SK-N-SH (cell line): Measurements from ENCODE around the gene MKS1.

ENCODE experiments used
- EZH2phosphoT487 ChIP-seq: fragments of 200-600 bp; sonication (generic); IDR thresholded peaks from 2 replicates; pipeline ENCODE4 v1.6.1; 2017; ENCODE audit warnings: low read depth, mixed run types, mild to moderate bottlenecking, antibody characterized with exemption, moderate library complexity, borderline replicate concordance
- RCOR1 ChIP-seq: fragments of 150-350 bp; IDR thresholded peaks from 2 replicates; pipeline ENCODE4 v1.6.1; 2017; ENCODE audit warnings: antibody characterized with exemption, low read length
- TAF1 ChIP-seq: IDR thresholded peaks from 2 replicates; pipeline ENCODE4 v1.6.1; 2012; ENCODE audit warnings: low read depth, mild to moderate bottlenecking, low read length, moderate library complexity, borderline replicate concordance
- TCF12 ChIP-seq: IDR thresholded peaks from 2 replicates; pipeline ENCODE4 v1.4.0; 2012
- TF ChIP-seq, protein P1 (sequence below): fragments of 200-600 bp; sonication (generic); IDR thresholded peaks from 2 replicates; pipeline ENCODE4 v1.6.1; 2017; ENCODE audit warnings: antibody characterized with exemption, mild to moderate bottlenecking, moderate library complexity
- TF ChIP-seq, protein P2 (sequence below): IDR thresholded peaks from 2 replicates; pipeline ENCODE4 v1.6.1; 2012; ENCODE audit warnings: mild to moderate bottlenecking, low read depth, low read length, moderate library complexity

DNA sequence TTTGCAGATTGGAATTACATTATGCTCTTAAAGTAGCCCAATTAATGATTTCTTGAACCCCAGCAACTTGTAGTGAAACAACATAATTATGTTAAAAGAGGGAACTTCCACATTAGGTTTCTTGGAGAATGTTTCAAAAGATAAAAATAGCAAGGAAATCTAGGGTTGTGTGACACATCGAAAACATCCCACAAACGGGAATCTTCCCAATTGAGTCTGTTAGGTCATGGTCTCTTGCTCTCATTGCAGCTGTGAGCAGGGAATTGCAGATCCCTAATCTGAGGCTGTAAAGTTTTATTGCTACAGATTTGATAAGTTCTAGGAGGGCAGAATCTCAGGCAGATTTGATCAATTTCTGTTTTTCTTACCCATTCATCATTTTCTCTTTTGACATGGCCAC lies 12.6 kb upstream of the MKS1 start:
- TF ChIP-seq, protein P1, sequence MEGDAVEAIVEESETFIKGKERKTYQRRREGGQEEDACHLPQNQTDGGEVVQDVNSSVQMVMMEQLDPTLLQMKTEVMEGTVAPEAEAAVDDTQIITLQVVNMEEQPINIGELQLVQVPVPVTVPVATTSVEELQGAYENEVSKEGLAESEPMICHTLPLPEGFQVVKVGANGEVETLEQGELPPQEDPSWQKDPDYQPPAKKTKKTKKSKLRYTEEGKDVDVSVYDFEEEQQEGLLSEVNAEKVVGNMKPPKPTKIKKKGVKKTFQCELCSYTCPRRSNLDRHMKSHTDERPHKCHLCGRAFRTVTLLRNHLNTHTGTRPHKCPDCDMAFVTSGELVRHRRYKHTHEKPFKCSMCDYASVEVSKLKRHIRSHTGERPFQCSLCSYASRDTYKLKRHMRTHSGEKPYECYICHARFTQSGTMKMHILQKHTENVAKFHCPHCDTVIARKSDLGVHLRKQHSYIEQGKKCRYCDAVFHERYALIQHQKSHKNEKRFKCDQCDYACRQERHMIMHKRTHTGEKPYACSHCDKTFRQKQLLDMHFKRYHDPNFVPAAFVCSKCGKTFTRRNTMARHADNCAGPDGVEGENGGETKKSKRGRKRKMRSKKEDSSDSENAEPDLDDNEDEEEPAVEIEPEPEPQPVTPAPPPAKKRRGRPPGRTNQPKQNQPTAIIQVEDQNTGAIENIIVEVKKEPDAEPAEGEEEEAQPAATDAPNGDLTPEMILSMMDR, result no peak
- TF ChIP-seq EZH2phosphoT487 (no peak), RCOR1 (no peak), TAF1 (no peak), TCF12 (no peak)
- TF ChIP-seq, protein P2, sequence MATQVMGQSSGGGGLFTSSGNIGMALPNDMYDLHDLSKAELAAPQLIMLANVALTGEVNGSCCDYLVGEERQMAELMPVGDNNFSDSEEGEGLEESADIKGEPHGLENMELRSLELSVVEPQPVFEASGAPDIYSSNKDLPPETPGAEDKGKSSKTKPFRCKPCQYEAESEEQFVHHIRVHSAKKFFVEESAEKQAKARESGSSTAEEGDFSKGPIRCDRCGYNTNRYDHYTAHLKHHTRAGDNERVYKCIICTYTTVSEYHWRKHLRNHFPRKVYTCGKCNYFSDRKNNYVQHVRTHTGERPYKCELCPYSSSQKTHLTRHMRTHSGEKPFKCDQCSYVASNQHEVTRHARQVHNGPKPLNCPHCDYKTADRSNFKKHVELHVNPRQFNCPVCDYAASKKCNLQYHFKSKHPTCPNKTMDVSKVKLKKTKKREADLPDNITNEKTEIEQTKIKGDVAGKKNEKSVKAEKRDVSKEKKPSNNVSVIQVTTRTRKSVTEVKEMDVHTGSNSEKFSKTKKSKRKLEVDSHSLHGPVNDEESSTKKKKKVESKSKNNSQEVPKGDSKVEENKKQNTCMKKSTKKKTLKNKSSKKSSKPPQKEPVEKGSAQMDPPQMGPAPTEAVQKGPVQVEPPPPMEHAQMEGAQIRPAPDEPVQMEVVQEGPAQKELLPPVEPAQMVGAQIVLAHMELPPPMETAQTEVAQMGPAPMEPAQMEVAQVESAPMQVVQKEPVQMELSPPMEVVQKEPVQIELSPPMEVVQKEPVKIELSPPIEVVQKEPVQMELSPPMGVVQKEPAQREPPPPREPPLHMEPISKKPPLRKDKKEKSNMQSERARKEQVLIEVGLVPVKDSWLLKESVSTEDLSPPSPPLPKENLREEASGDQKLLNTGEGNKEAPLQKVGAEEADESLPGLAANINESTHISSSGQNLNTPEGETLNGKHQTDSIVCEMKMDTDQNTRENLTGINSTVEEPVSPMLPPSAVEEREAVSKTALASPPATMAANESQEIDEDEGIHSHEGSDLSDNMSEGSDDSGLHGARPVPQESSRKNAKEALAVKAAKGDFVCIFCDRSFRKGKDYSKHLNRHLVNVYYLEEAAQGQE, result no peak
